SH-SY5Y (cell line): ENCODE measurements around the gene ADCY9.

Source experiments
- GATA2 ChIP-seq: IDR thresholded peaks from 2 replicates; pipeline ENCODE4 v1.6.1; 2011; ENCODE audit warnings: mild to moderate bottlenecking, low read depth, low read length
- GATA3 ChIP-seq: IDR thresholded peaks from 2 replicates; pipeline ENCODE4 v1.6.1; 2011; ENCODE audit warnings: low read depth, mild to moderate bottlenecking, low read length, moderate library complexity

DNA sequence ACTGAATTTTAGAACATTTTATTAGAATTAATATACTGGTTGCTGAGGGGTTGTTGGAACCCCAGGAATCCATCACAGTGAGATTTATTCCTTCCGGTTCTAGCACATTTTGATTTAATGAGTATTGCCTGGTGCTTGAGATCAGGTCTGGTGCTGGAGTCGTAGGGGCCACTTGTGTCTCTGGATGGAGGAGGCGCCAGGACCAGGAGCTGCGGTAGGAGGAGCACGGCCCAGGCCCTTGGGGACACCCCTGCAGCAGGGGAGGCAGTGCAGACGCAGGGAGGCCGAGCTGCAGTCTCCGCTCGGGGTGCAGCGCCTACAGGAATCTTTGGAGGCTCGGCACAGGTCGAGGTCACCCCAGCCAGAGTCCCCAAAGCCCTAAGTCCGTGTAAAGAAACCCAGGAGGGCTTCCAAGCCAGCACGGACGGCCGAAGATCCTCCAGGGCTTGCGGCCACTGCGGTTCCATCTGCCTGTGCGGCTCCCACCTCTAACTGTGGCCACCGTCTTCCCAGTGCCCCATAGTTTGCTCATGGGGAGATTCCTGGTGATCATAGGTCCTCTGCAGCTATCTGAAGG lies 169.6 kb downstream of the ADCY9 start:
- TF ChIP-seq GATA2: no peak
- no peak for TF ChIP-seq GATA3
